SK-N-SH treated with all-trans-retinoic acid at 6 μM for 48 hours (cell line): ENCODE measurements around the gene SSR4.

ENCODE experiments used
- ATAC-seq: fragments of 200-7000 bp; cut with Tn5 transposase; 3 replicates; pipeline ENCODE4 v1.9.1; 2020; ENCODE audit warnings: mild to moderate bottlenecking, moderate library complexity
- ARNTL ChIP-seq: fragments of 450-650 bp; formaldehyde crosslinking; IDR thresholded peaks from 2 replicates; pipeline ENCODE4 v1.5.0; 2020; ENCODE audit warnings: low read depth, mild to moderate bottlenecking, moderate library complexity, borderline replicate concordance
- BACH2 ChIP-seq: fragments of 250-450 bp; sonication (Bioruptor Pico); IDR thresholded peaks from 2 replicates; pipeline ENCODE4 v1.9.0; 2021; ENCODE audit warnings: mild to moderate bottlenecking, borderline replicate concordance
- CSDC2 ChIP-seq: fragments of 250-450 bp; sonication (Bioruptor Pico); IDR thresholded peaks from 2 replicates; pipeline ENCODE4 v1.5.0; 2020; ENCODE audit warnings: mild to moderate bottlenecking, moderate library complexity
- CSRNP3 ChIP-seq: fragments of 250-450 bp; sonication (Bioruptor Pico); IDR thresholded peaks from 2 replicates; pipeline ENCODE4 v1.5.1; 2021; ENCODE audit warnings: mild to moderate bottlenecking, moderate library complexity
- ESRRG ChIP-seq: fragments of 250-450 bp; sonication (Bioruptor Pico); IDR thresholded peaks from 2 replicates; pipeline ENCODE4 v1.6.1; 2021; ENCODE audit warnings: mild to moderate bottlenecking
- GLIS3 ChIP-seq: fragments of 250-450 bp; sonication (Bioruptor Pico); IDR thresholded peaks from 2 replicates; pipeline ENCODE4 v1.5.0; 2020; ENCODE audit warnings: mild to moderate bottlenecking, moderate library complexity
- ISL1 ChIP-seq: fragments of 250-450 bp; sonication (Bioruptor Pico); IDR thresholded peaks from 2 replicates; pipeline ENCODE4 v2.1.2; 2022; ENCODE audit warnings: mild to moderate bottlenecking, moderate library complexity
- OSR1 ChIP-seq: fragments of 250-450 bp; sonication (Bioruptor Pico); IDR thresholded peaks from 2 replicates; pipeline ENCODE4 v1.8.0; 2022; ENCODE audit warnings: moderate library complexity, mild to moderate bottlenecking, inconsistent platforms
- PATZ1 ChIP-seq: fragments of 250-450 bp; sonication (Bioruptor Pico); IDR thresholded peaks from 2 replicates; pipeline ENCODE4 v1.8.0; 2020; ENCODE audit warnings: mild to moderate bottlenecking, moderate library complexity, borderline replicate concordance
- POU6F1 ChIP-seq: fragments of 250-450 bp; sonication (Bioruptor Pico); IDR thresholded peaks from 2 replicates; pipeline ENCODE4 v1.8.0; 2021; ENCODE audit warnings: low read depth, mild to moderate bottlenecking, moderate library complexity, borderline replicate concordance
- RARB ChIP-seq: fragments of 250-450 bp; sonication (Bioruptor Pico); IDR thresholded peaks from 2 replicates; pipeline ENCODE4 v1.8.0; 2021; ENCODE audit warnings: mild to moderate bottlenecking, moderate library complexity
- SNAI2 ChIP-seq: fragments of 250-450 bp; sonication (Bioruptor Pico); IDR thresholded peaks from 2 replicates; pipeline ENCODE4 v1.5.0; 2020; ENCODE audit warnings: mild to moderate bottlenecking, moderate library complexity
- TCF4 ChIP-seq: fragments of 250-450 bp; sonication (Bioruptor Pico); IDR thresholded peaks from 2 replicates; pipeline ENCODE4 v1.8.0; 2021; ENCODE audit warnings: mild to moderate bottlenecking, moderate library complexity, borderline replicate concordance
- TSHZ2 ChIP-seq: fragments of 250-450 bp; sonication (Bioruptor Pico); IDR thresholded peaks from 2 replicates; pipeline ENCODE4 v1.5.0; 2020; ENCODE audit warnings: mild to moderate bottlenecking, moderate library complexity
- ZC3H10 ChIP-seq: fragments of 250-450 bp; sonication (Bioruptor Pico); IDR thresholded peaks from 2 replicates; pipeline ENCODE4 v1.5.1; 2021; ENCODE audit warnings: mild to moderate bottlenecking, moderate library complexity
- ZFP3 ChIP-seq: fragments of 250-450 bp; sonication (Bioruptor Pico); IDR thresholded peaks from 2 replicates; pipeline ENCODE4 v1.5.0; 2020; ENCODE audit warnings: mild to moderate bottlenecking, moderate library complexity
- ZFP30 ChIP-seq: fragments of 450-650 bp; formaldehyde crosslinking; IDR thresholded peaks from 2 replicates; pipeline ENCODE4 v1.5.0; 2022; ENCODE audit warnings: mild to moderate bottlenecking, moderate library complexity
- ZNF565 ChIP-seq: fragments of 450-650 bp; formaldehyde crosslinking; conservative IDR thresholded peaks from 2 replicates; pipeline ENCODE4 v1.5.0; 2020; ENCODE audit warnings: low read depth, mild to moderate bottlenecking, moderate library complexity
- ZNF70 ChIP-seq: fragments of 450-650 bp; formaldehyde crosslinking; IDR thresholded peaks from 2 replicates; pipeline ENCODE4 v1.5.0; 2020; ENCODE audit warnings: mild to moderate bottlenecking, moderate library complexity
- ZNF8 ChIP-seq: fragments of 450-650 bp; formaldehyde crosslinking; IDR thresholded peaks from 2 replicates; pipeline ENCODE4 v1.5.0; 2020; ENCODE audit warnings: mild to moderate bottlenecking, moderate library complexity

SSR4 gene

GRCh38 chrX:153793291-153793690 lies 1.2 kb upstream of the SSR4 start:
- no peak; the same call in 2 of the 3 replicates for ATAC-seq
- TF ChIP-seq ZC3H10 (CRISPR knock-in tag) (no peak), ZNF8 (no peak), RARB (CRISPR knock-in tag) (no peak), ESRRG (CRISPR knock-in tag) (no peak)

GRCh38 chrX:153794897-153795816 lies 689 bp downstream of the SSR4 start:
- ATAC-seq, result peak; percentile 9
- TF ChIP-seq SNAI2, result no peak
- TF ChIP-seq GLIS3 (CRISPR knock-in tag), result no peak
- TF ChIP-seq TSHZ2, result no peak
- no peak for TF ChIP-seq RARB (CRISPR knock-in tag)
- no peak for TF ChIP-seq ISL1 (CRISPR knock-in tag)
- TF ChIP-seq ZFP30 (CRISPR knock-in tag), result no peak
- no peak for TF ChIP-seq ZNF8
- no peak for TF ChIP-seq ZNF70
- no peak for TF ChIP-seq PATZ1 (CRISPR knock-in tag)
- no peak for TF ChIP-seq CSDC2
- no peak for TF ChIP-seq POU6F1 (CRISPR knock-in tag)
- TF ChIP-seq ZC3H10 (CRISPR knock-in tag), result no peak
- TF ChIP-seq TCF4 (CRISPR knock-in tag), result no peak
- TF ChIP-seq ESRRG (CRISPR knock-in tag), result no peak
- TF ChIP-seq BACH2 (CRISPR knock-in tag), result no peak

- ATAC-seq, result no peak
- TF ChIP-seq ZNF8 (no peak), CSRNP3 (CRISPR knock-in tag) (no peak), PATZ1 (CRISPR knock-in tag) (no peak)
- TF ChIP-seq, all 23 proteins: peak for 0
These were observed 3.0 kb downstream of the SSR4 start for GRCh38 chrX:153797415-153798015.

GRCh38 chrX:153799326-153799725 lies 4.9 kb downstream of the SSR4 start:
- no peak for ATAC-seq
- no peak for TF ChIP-seq GLIS3 (CRISPR knock-in tag)
- no peak for TF ChIP-seq ARNTL
- no peak for TF ChIP-seq OSR1 (CRISPR knock-in tag)
- no peak for TF ChIP-seq TCF4 (CRISPR knock-in tag)
- no peak for TF ChIP-seq TSHZ2
- no peak for TF ChIP-seq ZFP3 (CRISPR knock-in tag)
- no peak for TF ChIP-seq ZNF565 (CRISPR knock-in tag)
- no peak for TF ChIP-seq PATZ1 (CRISPR knock-in tag)
- no peak for TF ChIP-seq ZNF8
